Left renal cortex interstitium (tissue), 4 donors: ENCODE data around the gene ERCC8. TPM values are rescaled to one million over a fixed set of nuclear protein-coding genes. Genes with fewer than 3 reads are reported as not detected.
"Not testable (repeated sequence)": the region's sequence is repeated elsewhere in the genome, so short reads cannot be mapped to it uniquely, and the experiment has no call there.

Source experiments
- DNase-seq, 4 donors: peaks; one replicate each; pipeline ENCODE4 v3.0.0-alpha.2; 2013; ENCODE audit warnings: low read depth in 4 of 4, low spot score in 2 of 4, missing footprints in 1 of 4
- polyA plus RNA-seq, 4 donors: library from polyadenylated mRNA; unstranded; fragments of 120-200 nt; gene quantifications; one replicate each; pipeline ENCODE4 v1.2.1, GENCODE V29; 2013; ENCODE audit not compliant: insufficient read length in 4 of 4

Gene ERCC8
- polyA plus RNA-seq, 4 donors, result 22.5 to 25.5 (median 24.9) TPM

GRCh38 chr5:60918466-60918865 is 26.4 kb downstream of the ERCC8 start:
- DNase-seq, result no peak

DNA sequence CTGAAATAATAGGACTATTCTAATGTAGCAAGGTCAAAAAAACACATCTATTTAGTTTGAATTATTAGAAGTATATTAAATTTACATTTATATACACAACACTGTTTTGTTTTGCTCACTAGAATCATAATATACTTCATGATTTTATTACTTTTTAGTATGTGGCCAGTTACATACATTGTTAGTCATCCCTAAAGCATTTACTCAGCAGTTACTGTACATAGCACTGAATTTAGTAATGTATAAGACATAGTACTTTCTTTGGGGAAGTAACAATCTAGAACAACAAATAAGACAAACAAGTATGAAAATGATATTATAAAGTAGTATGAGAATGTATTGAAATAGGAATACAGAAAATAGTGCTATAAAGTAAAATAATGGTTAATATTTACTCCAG is 28.2 kb downstream of the ERCC8 start:
- DNase-seq, result no peak

DNA sequence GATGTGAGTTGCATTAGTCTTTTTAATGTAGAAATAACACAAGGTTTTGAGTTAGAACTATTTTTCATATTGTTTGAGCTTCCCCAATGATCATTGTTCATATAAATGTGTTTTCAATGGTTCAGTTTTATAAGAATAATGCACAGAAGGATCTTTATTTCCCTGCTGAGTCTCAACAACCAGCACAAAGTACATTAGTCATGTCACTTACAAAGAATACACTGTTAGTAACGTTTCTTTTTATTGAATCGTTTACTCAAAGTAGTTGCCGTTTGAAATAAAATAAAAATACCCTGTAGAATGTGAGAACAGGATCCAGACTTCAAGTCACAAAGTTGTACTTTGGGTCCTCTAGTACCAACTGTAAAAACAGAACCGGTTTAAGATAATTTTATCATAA is 41.5 kb downstream of the ERCC8 start:
- no peak for DNase-seq

GRCh38 chr5:60896991-60897390 is 47.9 kb downstream of the ERCC8 start:
- no peak for DNase-seq

GRCh38 chr5:60893521-60893920 is 51.3 kb downstream of the ERCC8 start:
- no peak for DNase-seq

DNA sequence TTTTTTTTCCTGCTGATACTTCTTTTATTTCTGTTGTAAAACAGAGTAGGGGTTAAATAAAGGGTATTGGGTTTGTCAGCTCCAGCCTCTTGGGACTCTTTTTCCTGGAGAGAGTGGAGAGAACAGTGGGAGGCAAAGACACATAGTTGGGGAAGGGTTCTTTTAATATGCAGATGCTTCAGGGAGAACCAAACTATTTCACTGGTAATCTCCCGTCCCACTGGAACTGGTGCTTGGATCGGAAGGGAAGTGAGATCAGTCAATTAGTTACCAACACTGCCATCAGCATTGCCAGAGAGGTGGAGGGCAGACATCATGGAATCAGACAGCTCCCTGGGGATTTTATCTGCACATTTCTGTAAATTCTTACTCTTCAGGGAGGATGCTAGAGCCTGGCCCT is 53.2 kb downstream of the ERCC8 start:
- DNase-seq, result no peak

- DNase-seq, result no peak
These were observed 56.4 kb downstream of the ERCC8 start for GRCh38 chr5:60888359-60889061.

- no peak for DNase-seq
These were observed 57.1 kb downstream of the ERCC8 start for GRCh38 chr5:60887746-60888145.

DNA sequence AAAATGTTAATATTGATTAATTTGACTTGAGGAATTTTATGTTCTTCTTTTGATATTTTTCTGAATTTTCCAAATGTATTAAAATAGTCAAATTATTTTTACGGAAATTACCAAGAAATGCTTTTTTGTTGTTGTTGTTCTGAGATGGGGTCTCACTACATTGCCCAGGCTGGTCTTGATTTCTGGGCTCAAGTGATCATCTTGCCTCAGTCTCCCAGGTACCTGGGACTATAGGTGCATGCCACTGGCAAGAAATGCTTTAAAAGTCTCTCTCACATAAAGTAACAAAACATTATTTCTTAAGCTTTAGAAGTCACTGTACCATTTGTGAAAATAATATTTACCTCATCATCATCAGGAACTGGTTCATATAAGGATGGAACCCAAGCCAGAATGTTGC is 57.8 kb downstream of the ERCC8 start:
- DNase-seq, result no peak

DNA sequence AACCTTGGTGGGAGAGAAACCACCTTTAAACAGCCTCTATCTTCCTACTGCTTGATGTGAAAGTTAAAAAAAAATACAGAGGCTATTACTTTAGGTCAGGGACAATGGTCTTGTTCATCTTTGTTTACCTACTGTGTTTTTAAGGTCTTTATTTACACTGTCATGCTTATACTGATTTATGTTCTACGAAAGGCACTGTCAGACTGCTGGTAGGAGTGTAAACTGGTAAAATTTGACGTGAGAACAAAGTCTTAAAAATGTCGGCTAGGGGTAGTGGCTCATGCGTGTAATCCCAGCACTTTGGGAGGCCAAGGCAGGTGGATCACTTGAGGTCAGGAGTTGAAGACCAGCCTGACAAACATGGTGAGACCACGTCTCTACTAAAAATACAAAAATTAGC is 58.7 kb downstream of the ERCC8 start:
- DNase-seq, result no peak

- no peak for DNase-seq
These were observed 61.6 kb downstream of the ERCC8 start for GRCh38 chr5:60883229-60883628.

DNA sequence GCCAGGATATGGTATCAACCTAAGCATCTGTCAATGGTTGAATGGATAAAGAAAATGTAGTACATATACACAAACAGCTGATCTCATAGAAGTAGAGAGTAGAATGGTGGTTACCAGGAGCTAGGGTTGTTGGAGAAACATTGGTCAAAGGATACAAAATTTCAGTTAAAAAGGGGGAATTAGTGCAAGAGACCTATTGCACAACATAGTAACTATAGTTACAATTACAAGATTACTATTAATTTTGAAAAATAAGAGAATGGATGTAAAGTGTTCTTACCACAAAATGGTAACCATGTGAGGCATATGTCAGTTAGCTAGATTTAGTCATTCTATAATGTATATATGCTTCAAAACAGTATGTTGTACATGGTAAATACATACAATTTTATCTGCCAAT is 72.0 kb downstream of the ERCC8 start:
- DNase-seq, result no peak

DNA sequence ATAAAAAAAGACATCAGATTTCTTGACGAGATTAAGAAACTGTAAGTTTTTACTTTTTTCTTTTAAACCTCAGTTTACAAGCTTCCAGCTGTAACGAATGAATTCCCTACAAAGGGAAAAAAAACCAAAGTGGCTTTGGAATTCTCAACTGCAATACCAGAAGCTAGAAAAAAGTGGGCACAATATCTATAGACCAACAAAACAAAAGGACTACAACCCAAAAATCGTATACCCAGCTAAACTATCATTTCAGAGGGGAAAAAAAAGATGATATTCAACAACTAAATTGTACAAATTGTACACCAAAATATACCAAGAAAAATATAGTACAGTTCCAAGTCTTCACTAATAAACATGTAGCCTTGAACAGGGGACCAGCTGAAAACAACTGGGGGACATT is 74.0 kb downstream of the ERCC8 start:
- no peak for DNase-seq

GRCh38 chr5:60860572-60860971 is 84.3 kb downstream of the ERCC8 start:
- DNase-seq, result not testable (repeated sequence)

GRCh38 chr5:60856066-60856465 is 88.8 kb downstream of the ERCC8 start:
- DNase-seq, result no peak

- no peak for DNase-seq
These were observed 91.9 kb downstream of the ERCC8 start for GRCh38 chr5:60852940-60853339.

DNA sequence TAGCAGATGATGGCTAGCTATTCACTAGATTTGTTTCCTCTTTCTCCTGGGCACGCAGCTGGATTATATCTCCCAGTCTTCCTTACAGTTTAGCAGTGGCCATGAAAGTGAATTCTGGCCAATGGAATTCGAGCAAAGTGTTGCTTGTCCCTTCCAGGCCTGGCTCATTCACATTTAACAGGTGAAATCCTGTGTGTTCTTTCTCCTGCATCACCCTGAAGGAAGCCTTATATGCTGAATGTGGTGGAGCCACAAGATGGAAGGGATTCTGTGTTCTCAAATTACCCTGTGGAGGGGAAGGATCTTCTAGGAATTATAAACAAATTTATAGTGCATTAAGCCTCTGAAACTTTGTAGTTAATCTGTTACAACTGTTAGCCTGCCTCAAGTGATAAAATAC is 92.6 kb downstream of the ERCC8 start:
- no peak for DNase-seq

- no peak for DNase-seq
These were observed 93.2 kb downstream of the ERCC8 start for GRCh38 chr5:60851626-60852025.

DNA sequence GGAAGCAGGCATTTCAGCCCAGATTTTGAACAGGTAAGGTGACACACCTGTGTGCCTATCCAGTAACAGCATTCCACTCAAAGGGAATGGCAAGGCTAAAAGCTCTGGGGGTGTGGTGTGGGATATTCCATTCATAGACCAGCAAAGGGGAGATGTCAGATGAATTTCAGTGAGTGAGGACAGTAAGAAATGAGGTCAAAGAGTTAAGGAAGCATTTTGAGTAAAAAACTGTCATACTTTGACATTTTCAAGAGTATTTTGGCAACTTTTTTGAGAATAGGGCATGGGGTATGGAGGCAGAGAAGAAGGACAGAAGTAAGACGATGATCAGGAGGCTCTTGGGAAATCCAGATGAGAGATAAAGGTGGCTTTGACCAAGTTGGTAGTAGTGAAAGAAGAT is 98.6 kb downstream of the ERCC8 start:
- no peak for DNase-seq

DNA sequence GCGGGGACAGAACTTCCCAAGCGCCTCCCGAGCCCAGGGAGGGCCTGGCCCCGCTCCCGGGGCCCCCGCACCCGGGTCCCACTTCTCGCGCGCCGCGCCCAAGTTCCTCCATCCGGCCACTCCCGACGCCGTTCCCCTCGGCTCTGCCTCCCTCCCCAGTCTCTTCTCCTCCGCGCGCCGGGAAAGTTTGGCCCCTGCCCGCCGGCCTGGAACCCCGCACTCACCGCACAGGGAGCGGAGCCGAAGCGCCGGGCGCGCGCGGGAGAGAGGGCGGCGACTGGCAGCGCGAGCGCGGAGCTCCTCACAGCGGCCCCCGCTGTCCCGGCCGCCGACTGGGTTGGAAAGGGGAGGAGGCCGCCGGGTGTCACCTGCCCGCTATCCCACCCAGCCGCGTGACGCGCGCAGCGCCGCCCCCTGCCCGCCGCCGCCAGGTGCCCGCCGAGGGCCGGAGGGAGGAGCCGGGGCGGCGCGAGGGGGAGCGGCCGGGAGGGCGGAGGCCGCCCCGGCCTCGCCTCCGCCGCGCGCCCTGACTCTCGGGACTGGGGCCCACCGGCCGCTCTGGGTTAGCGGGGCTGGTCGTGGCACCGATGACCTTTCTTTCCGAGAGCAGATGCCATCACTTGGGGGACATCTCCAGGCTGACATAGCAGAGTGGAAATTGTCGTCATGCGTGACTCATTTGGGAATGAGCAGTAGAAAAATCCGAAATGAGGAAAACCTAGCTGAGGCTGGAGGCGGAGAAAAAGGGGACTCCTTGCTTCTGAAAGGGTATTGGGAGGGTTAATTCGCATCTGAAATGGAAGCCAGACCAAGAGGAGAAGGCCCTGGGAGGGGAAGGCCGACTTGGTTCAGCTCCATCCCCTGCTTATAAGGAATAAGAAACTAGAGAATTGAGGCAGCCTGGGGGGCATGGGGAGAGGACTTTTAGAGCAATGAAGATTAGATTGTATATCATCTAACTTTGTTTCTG is 100.6 kb downstream of the ERCC8 start, which contains the start of gene ELOVL7:
TSS of gene ELOVL7 (minus strand) at position 334 of the 970 bp plus-strand sequence. CDS start 56,872 bp downstream, outside the sequence.
- DNase-seq, result peak; percentile 23 to 59 (median 54)

DNA sequence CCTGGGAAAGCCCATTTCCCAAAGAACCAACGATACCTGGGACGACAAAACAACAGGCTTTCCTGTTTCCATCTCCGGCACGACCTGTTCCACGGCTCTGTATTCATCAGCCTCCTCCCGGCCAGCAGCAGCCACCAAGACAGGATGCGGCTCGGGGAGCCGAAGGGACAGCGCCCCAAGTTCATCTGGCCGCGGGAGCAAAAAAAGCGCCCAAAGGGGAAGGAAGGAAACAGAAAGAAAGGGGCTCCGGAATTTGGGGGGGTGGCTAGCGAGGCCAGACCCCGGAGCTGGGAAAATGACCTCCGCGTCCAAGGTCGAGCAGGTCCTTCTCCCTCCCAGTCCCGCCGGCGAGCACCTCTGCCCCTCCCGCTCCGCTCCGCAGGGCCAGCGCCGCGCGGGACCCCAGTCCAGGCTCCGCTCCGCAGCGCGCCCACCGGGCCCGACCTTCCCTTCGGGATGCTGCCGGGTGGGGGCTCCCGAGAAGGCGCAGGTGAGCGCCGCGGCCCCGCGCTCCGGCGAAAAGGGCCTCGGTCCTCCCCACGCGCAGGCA is 101.4 kb downstream of the ERCC8 start:
- DNase-seq, result peak in 3 of 4 donors; percentile 7 to 25 (median 11)
